ENCODE measurements around the gene ZNF735.
"Not testable (repeated sequence)": the region's sequence is repeated elsewhere in the genome, so short reads cannot be mapped to it uniquely, and the experiment has no call there.

Gene ZNF735

GRCh38 chr7:64192148-64192704 is 14.8 kb upstream of the ZNF735 start:
- Histone ChIP-seq H3K36me3 (ENCODE audit: insufficient read depth, low read length) (no peaks in the 10 kb centered on the region), H3K27me3 (ENCODE audit: control insufficient read depth in 1 of 2, insufficient read depth in 2 of 2, low read length in 2 of 2) (no peaks in the 10 kb centered on the region), H3K4me1 (ENCODE audit: insufficient read depth, low read length) (no peaks in the 10 kb centered on the region), H3K9ac (ENCODE audit: low read length) (no peak overlapping the region), H3K9me3 (ENCODE audit: low read length) (no peaks in the 10 kb centered on the region), H3K4me3 (ENCODE audit: low read depth in 1 of 2, low read length in 2 of 2) (no peak overlapping the region), H3K27ac (ENCODE audit: low read depth, low read length) (no peak overlapping the region)

- Histone ChIP-seq H3K9ac (ENCODE audit: low read length) (no peak overlapping the region), H3K9me3 (ENCODE audit: low read length) (no peaks in the 10 kb centered on the region), H3K27me3 (ENCODE audit: control insufficient read depth in 1 of 2, insufficient read depth in 2 of 2, low read length in 2 of 2) (no peaks in the 10 kb centered on the region), H3K4me3 (ENCODE audit: low read depth in 1 of 2, low read length in 2 of 2) (no peak overlapping the region), H3K27ac (ENCODE audit: low read depth, low read length) (no peak overlapping the region), H3K4me1 (ENCODE audit: insufficient read depth, low read length) (no peaks in the 10 kb centered on the region), H3K36me3 (ENCODE audit: insufficient read depth, low read length) (no peaks in the 10 kb centered on the region)
These were observed 14.2 kb upstream of the ZNF735 start for GRCh38 chr7:64192775-64193174.

- H3K27me3 ChIP-seq (ENCODE audit: control insufficient read depth in 1 of 2, insufficient read depth in 2 of 2, low read length in 2 of 2); H3K4me3 ChIP-seq (ENCODE audit: low read depth in 1 of 2, low read length in 2 of 2); H3K9me3 ChIP-seq (ENCODE audit: low read length); H3K27ac ChIP-seq (ENCODE audit: low read depth, low read length); H3K36me3 ChIP-seq (ENCODE audit: insufficient read depth, low read length); H3K4me1 ChIP-seq (ENCODE audit: insufficient read depth, low read length); H3K9ac ChIP-seq (ENCODE audit: low read length): not testable (repeated sequence)
These were observed 12.8 kb downstream of the ZNF735 start for GRCh38 chr7:64219710-64220298.

- H3K4me3 ChIP-seq (ENCODE audit: low read depth in 1 of 2, low read length in 2 of 2) = no peak overlapping the region
- no peaks in the 10 kb centered on the region for H3K36me3 ChIP-seq (ENCODE audit: insufficient read depth, low read length)
- peaks cover 3% of the 10 kb centered on the region for H3K9me3 ChIP-seq (ENCODE audit: low read length)
- no peaks in the 10 kb centered on the region for H3K4me1 ChIP-seq (ENCODE audit: insufficient read depth, low read length)
- no peak overlapping the region for H3K9ac ChIP-seq (ENCODE audit: low read length)
- no peak overlapping the region for H3K27ac ChIP-seq (ENCODE audit: low read depth, low read length)
- H3K27me3 ChIP-seq (ENCODE audit: control insufficient read depth in 1 of 2, insufficient read depth in 2 of 2, low read length in 2 of 2) = no peaks in the 10 kb centered on the region
These were observed 16.4 kb downstream of the ZNF735 start for GRCh38 chr7:64223366-64223765.

GRCh38 chr7:64228174-64228573 is 21.2 kb downstream of the ZNF735 start, which contains the start of gene ZNF679:
Gene ZNF679 (plus strand): TSS chr7:64228474. CDS start chr7:64249118, 20,644 bp downstream.
- not testable (repeated sequence) for H3K36me3 ChIP-seq (ENCODE audit: insufficient read depth, low read length); H3K4me3 ChIP-seq (ENCODE audit: low read depth in 1 of 2, low read length in 2 of 2); H3K27me3 ChIP-seq (ENCODE audit: control insufficient read depth in 1 of 2, insufficient read depth in 2 of 2, low read length in 2 of 2); H3K9me3 ChIP-seq (ENCODE audit: low read length); H3K9ac ChIP-seq (ENCODE audit: low read length); H3K27ac ChIP-seq (ENCODE audit: low read depth, low read length); H3K4me1 ChIP-seq (ENCODE audit: insufficient read depth, low read length)

GRCh38 chr7:64266341-64266919 is 59.4 kb downstream of the ZNF735 start:
- Histone ChIP-seq H3K27ac (ENCODE audit: low read depth, low read length) (no peak overlapping the region), H3K27me3 (ENCODE audit: control insufficient read depth in 1 of 2, insufficient read depth in 2 of 2, low read length in 2 of 2) (no peaks in the 10 kb centered on the region), H3K9ac (ENCODE audit: low read length) (no peak overlapping the region), H3K4me3 (ENCODE audit: low read depth in 1 of 2, low read length in 2 of 2) (no peak overlapping the region), H3K9me3 (ENCODE audit: low read length) (no peaks in the 10 kb centered on the region), H3K36me3 (ENCODE audit: insufficient read depth, low read length) (no peaks in the 10 kb centered on the region), H3K4me1 (ENCODE audit: insufficient read depth, low read length) (no peaks in the 10 kb centered on the region)

All from muscle layer of colon (tissue), 2 donors.